Hepatocyte (in vitro differentiated cells): Measurements from ENCODE around the gene TST. TPM values are rescaled to one million over a fixed set of nuclear protein-coding genes. Genes with fewer than 3 reads are reported as not detected.

Source experiments
- DNase-seq: peaks from one replicate; pipeline ENCODE4 v3.0.0-alpha.2; 2016; ENCODE audit warnings: low spot score
- H2AFZ ChIP-seq: fragments of 200-600 bp; sonication (generic); 2 replicates; pipeline ENCODE4 v1.6.0; 2016; ENCODE audit warnings: antibody characterized with exemption, mild to moderate bottlenecking
- H3K27ac ChIP-seq: fragments of 200-600 bp; sonication (generic); 2 replicates; pipeline ENCODE4 v1.5.1; 2016; ENCODE audit warnings: mild to moderate bottlenecking
- H3K27me3 ChIP-seq: fragments of 200-600 bp; sonication (generic); 2 replicates; pipeline ENCODE4 v1.6.1; 2016
- H3K36me3 ChIP-seq: fragments of 200-600 bp; sonication (generic); replicated peaks from 2 replicates; pipeline ENCODE4 v1.5.1; 2016; ENCODE audit warnings: low read depth; ENCODE audit not compliant: insufficient read depth
- H3K4me1 ChIP-seq: fragments of 200-600 bp; sonication (generic); 2 replicates; pipeline ENCODE4 v1.5.1; 2016; ENCODE audit warnings: mild to moderate bottlenecking, moderate library complexity; ENCODE audit not compliant: insufficient read depth
- H3K4me2 ChIP-seq: fragments of 200-600 bp; sonication (generic); 2 replicates; pipeline ENCODE4 v1.6.0; 2016
- H3K4me3 ChIP-seq: fragments of 200-600 bp; sonication (generic); 2 replicates; pipeline ENCODE4 v1.5.1; 2016; ENCODE audit warnings: mild to moderate bottlenecking
- H3K79me2 ChIP-seq: fragments of 200-600 bp; sonication (generic); 2 replicates; pipeline ENCODE4 v1.6.0; 2017; ENCODE audit warnings: mild to moderate bottlenecking
- H3K9me2 ChIP-seq: fragments of 200-600 bp; sonication (generic); replicated peaks from 2 replicates; pipeline ENCODE4 v1.6.0; 2017; ENCODE audit warnings: mild to moderate bottlenecking; ENCODE audit not compliant: insufficient read depth
- H3K9me3 ChIP-seq: fragments of 200-600 bp; sonication (generic); 2 replicates; pipeline ENCODE4 v1.5.1; 2016; ENCODE audit warnings: low read depth, mild to moderate bottlenecking
- H4K20me1 ChIP-seq: fragments of 200-600 bp; sonication (generic); 2 replicates; pipeline ENCODE4 v1.6.0; 2016; ENCODE audit warnings: mild to moderate bottlenecking; ENCODE audit not compliant: insufficient read depth, poor library complexity, severe bottlenecking
- EZH2 ChIP-seq: fragments of 200-600 bp; sonication (generic); IDR thresholded peaks from 2 replicates; pipeline ENCODE4 v1.6.1; 2016; ENCODE audit warnings: antibody characterized with exemption, mild to moderate bottlenecking, borderline replicate concordance
- EZH2phosphoT487 ChIP-seq: fragments of 200-600 bp; sonication (generic); IDR thresholded peaks from one replicate; pipeline ENCODE4 v1.6.1; 2018; ENCODE audit warnings: antibody characterized with exemption, mild to moderate bottlenecking, low read depth, moderate library complexity; ENCODE audit not compliant: unreplicated experiment, severe bottlenecking
- WGBS: methylation state at CpG from one replicate; pipeline ENCODE4 v1.1.6; 2016; ENCODE audit warnings: low lambda C conversion rate; ENCODE audit errors: missing lambda C conversion rate; 5-methylcytosine and 5-hydroxymethylcytosine counted together
- polyA plus RNA-seq: library from polyadenylated mRNA; unstranded; fragments of >200 nt; fragmentation: Nextera tagmentation; extraction: Ambion mirVana; gene quantifications from 2 replicates; pipeline ENCODE4 v1.2.1, GENCODE V29; 2016
- total RNA-seq: library from RNA; depleted of rRNA; stranded (reverse); fragments of >200 nt; gene quantifications from 2 replicates; pipeline ENCODE4 v1.2.3, GENCODE V29; 2014
- TF ChIP-seq, protein P1 (sequence below): fragments of 200-600 bp; sonication (generic); IDR thresholded peaks from 2 replicates; pipeline ENCODE4 v1.5.1; 2016; ENCODE audit warnings: antibody characterized with exemption, mild to moderate bottlenecking; ENCODE audit not compliant: poor library complexity

TST gene
- total and polyA plus RNA-seq, 2 experiments from 2014 or later, result 50.2 to 111 TPM

DNA sequence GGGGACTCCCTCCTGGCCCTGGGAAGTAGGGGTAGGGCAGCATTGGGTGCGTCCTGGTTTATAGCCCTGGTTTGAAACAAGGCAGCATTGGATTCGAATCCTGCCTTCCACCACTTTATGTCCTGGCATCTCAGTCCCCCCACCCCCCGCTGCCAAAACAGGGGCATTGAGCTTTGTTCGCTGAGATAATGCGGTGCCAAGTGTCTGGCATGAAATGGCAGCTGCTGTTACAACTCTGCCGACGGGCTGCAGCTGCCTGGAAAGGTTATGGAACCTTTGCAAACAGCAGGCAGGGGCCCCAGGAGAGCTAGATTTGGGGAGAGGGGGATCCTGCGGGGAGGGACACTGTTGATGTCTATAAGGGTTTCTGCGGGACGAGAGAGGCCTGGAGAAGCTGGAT lies 1.9 kb downstream of the TST start:
- peak overlapping the region; percentile 92 for H3K4me2 ChIP-seq
- peaks cover 49% of the 10 kb centered on the region for H3K79me2 ChIP-seq
- peaks cover 25% of the 10 kb centered on the region for H4K20me1 ChIP-seq
- H3K27ac ChIP-seq, result no peak overlapping the region
- WGBS, result 92% methylated on average over 10 of the region's 10 CpGs
- TF ChIP-seq EZH2phosphoT487, result no peak
- no peak for TF ChIP-seq EZH2
- TF ChIP-seq, protein P1, sequence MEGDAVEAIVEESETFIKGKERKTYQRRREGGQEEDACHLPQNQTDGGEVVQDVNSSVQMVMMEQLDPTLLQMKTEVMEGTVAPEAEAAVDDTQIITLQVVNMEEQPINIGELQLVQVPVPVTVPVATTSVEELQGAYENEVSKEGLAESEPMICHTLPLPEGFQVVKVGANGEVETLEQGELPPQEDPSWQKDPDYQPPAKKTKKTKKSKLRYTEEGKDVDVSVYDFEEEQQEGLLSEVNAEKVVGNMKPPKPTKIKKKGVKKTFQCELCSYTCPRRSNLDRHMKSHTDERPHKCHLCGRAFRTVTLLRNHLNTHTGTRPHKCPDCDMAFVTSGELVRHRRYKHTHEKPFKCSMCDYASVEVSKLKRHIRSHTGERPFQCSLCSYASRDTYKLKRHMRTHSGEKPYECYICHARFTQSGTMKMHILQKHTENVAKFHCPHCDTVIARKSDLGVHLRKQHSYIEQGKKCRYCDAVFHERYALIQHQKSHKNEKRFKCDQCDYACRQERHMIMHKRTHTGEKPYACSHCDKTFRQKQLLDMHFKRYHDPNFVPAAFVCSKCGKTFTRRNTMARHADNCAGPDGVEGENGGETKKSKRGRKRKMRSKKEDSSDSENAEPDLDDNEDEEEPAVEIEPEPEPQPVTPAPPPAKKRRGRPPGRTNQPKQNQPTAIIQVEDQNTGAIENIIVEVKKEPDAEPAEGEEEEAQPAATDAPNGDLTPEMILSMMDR, result no peak
- no peaks in the 10 kb centered on the region for H3K36me3 ChIP-seq
- H3K27me3 ChIP-seq, result no peaks in the 10 kb centered on the region
- H3K4me3 ChIP-seq, result no peak overlapping the region
- no peak overlapping the region for H2AFZ ChIP-seq
- peaks cover 41% of the 10 kb centered on the region for H3K4me1 ChIP-seq
- DNase-seq, result no peak
- no peaks in the 10 kb centered on the region for H3K9me3 ChIP-seq
- H3K9me2 ChIP-seq, result no peaks in the 10 kb centered on the region

DNA sequence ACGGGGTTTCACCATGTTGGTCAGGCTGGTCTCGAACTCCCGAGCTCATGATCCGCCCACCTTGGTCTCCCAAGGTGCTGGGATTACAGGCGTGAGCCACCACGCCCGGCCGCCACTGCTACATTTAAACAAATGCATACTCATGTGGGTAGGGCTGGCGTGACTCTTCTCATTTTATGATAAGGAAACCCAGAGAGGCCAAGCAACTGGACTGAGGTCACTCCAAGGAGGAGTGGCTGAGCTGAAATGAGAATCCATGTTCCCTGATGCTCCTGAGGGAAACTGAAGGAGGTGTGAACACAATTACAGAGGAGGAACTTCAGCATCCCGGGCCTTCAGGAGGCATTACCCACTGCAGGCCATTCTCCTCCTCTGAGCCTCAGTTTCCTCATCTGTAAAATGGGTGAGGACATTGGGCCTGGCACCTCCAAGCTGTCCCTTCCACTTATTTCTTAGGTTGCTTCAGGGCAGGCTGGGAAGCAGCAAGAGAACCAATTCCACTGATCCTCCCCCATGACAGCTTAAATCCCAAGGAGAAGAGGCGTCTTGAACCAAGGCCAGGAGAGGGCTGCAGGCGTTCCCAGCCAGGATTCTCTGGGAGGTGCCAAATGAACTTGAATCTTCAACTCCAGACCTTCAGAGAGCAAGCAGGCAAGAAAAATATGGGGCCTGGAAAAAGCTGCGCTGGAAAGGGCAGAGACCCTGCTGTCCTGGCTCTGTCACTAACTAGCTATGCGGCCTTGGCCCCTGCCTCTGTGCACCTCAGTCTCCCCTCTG lies 2.9 kb downstream of the TST start:
- no peaks in the 10 kb centered on the region for H3K27me3 ChIP-seq
- H3K36me3 ChIP-seq, result no peaks in the 10 kb centered on the region
- no peak overlapping the region for H3K27ac ChIP-seq
- 85% methylated on average over 11 of the region's 14 CpGs for WGBS
- no peak overlapping the region for H2AFZ ChIP-seq
- H4K20me1 ChIP-seq, result peaks cover 18% of the 10 kb centered on the region
- H3K4me1 ChIP-seq, result peaks cover 32% of the 10 kb centered on the region
- DNase-seq, result peak; percentile 46
- TF ChIP-seq EZH2, result no peak
- TF ChIP-seq, protein P1, result no peak
- no peak for TF ChIP-seq EZH2phosphoT487
- H3K4me2 ChIP-seq, result peak overlapping the region; percentile 92
- no peaks in the 10 kb centered on the region for H3K9me3 ChIP-seq
- H3K9me2 ChIP-seq, result no peaks in the 10 kb centered on the region
- peaks cover 38% of the 10 kb centered on the region for H3K79me2 ChIP-seq
- H3K4me3 ChIP-seq, result no peak overlapping the region

DNA sequence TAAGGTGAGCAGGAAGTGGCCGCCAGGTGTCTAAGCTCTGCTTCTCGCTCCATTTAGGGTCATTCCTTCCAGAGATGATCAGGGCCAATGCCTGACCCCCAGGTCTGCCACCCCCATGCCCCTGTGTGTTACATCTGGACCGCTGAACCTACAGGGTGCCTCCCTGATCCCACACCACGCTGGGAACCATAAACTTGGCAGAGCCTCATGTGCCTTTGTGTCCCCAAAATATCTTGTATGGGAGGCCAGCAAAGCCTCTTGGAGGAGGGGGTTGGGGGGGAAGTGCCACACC lies 3.7 kb downstream of the TST start:
- Histone ChIP-seq H3K9me3 (no peaks in the 10 kb centered on the region), H2AFZ (no peak overlapping the region), H3K79me2 (peaks cover 31% of the 10 kb centered on the region), H3K27me3 (no peaks in the 10 kb centered on the region), H3K4me1 (peaks cover 24% of the 10 kb centered on the region), H3K4me2 (no peak overlapping the region), H3K4me3 (no peak overlapping the region), H3K27ac (no peak overlapping the region), H3K9me2 (no peaks in the 10 kb centered on the region), H4K20me1 (peaks cover 14% of the 10 kb centered on the region), H3K36me3 (no peaks in the 10 kb centered on the region)
- 83% methylated on average over 4 of the region's 4 CpGs for WGBS
- DNase-seq, result no peak
- TF ChIP-seq, protein P1, result no peak
- no peak for TF ChIP-seq EZH2phosphoT487
- TF ChIP-seq EZH2, result no peak
